T-helper 1 cell treated with Interleukin-12 subunit alpha and Interleukin-12 subunit beta and Interleukin-4 antibody, amounts not matched to agents 30 μg/mL and 1 μg/mL, for 36 hours (primary cell): ENCODE results near the gene OXCT1.
"Not testable (repeated sequence)": the region's sequence is repeated elsewhere in the genome, so short reads cannot be mapped to it uniquely, and the experiment has no call there.

Experiments used
- H3K27ac Mint-ChIP-seq: one replicate; pipeline ENCODE4 v1.8.0; 2021; ENCODE audit warnings: mild to moderate bottlenecking, mixed read lengths
- H3K27me3 Mint-ChIP-seq: one replicate; pipeline ENCODE4 v1.8.0; 2021; ENCODE audit warnings: low read depth, mixed read lengths
- H3K36me3 Mint-ChIP-seq: one replicate; pipeline ENCODE4 v1.8.0; 2021; ENCODE audit warnings: low read depth, mixed read lengths
- H3K4me1 Mint-ChIP-seq: one replicate; pipeline ENCODE4 v1.8.0; 2021; ENCODE audit warnings: low read depth, mixed read lengths
- H3K4me3 Mint-ChIP-seq: one replicate; pipeline ENCODE4 v1.8.0; 2021; ENCODE audit warnings: mild to moderate bottlenecking, moderate library complexity, mixed read lengths
- H3K9me3 Mint-ChIP-seq: one replicate; pipeline ENCODE4 v1.8.0; 2021; ENCODE audit warnings: mixed read lengths

The OXCT1 gene

DNA sequence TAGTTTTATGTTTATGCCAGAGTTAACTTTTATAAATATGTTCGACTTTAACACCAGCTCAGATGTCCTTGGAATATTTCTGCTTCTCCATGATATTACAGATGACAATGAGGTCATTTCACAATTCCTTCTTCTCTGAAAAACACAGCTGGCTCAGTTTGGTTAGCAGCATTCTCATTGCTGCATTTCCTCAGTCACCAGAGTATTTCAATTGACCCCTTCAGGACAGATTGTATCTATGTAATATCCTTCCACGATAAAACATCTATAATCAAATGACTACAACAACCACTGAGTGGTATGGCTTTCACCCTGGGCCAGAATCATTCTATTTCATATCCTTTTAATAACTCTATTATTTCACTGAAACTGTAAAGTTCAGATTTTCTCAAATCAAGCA lies 148.7 kb downstream of the OXCT1 start:
- Mint-ChIP-seq H3K9me3 (no peaks in the 10 kb centered on the region), H3K4me3 (no peak overlapping the region), H3K27me3 (peaks cover 29% of the 10 kb centered on the region), H3K4me1 (no peaks in the 10 kb centered on the region), H3K36me3 (no peaks in the 10 kb centered on the region), H3K27ac (no peak overlapping the region)

DNA sequence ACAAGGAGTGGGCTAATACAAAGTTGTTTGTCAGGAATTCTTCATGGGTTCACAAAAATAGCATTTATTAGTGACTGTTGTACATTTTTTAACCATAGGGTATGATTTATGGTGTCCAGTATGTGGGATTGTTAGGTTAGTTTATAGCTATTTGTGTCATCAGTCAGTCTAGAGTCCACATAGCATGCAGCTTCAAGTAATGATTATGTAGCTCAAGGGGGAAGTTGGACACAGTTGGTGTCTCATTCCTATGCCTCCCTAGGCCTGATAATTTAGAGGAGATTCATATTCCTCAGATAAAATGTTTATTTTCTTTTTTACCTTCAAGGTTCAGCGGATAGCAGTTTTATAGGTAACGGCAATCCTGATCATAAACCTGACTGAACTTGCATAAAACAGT lies 153.8 kb downstream of the OXCT1 start:
- H3K4me1 Mint-ChIP-seq, result no peaks in the 10 kb centered on the region
- no peak overlapping the region for H3K27ac Mint-ChIP-seq
- H3K4me3 Mint-ChIP-seq, result no peak overlapping the region
- H3K36me3 Mint-ChIP-seq, result no peaks in the 10 kb centered on the region
- H3K27me3 Mint-ChIP-seq, result peaks cover 32% of the 10 kb centered on the region
- H3K9me3 Mint-ChIP-seq, result peaks cover 6% of the 10 kb centered on the region

DNA sequence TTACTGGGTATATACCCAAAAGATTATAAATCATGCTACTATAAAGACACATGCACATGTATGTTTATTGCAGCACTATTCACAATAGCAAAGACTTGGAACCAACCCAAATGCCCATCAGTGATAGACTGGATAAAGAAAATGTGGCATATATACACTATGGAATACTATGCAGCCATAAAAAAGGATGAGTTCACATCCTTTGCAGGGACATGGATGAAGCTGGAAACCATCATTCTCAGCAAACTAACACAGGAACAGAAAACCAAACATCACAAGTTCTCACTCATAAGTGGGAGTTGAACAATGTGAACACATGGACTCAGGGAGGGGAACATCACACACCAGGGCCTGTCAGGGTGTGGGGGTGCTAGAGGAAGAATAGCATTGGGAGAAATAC lies 155.8 kb downstream of the OXCT1 start:
- H3K9me3 Mint-ChIP-seq, H3K27ac Mint-ChIP-seq, H3K36me3 Mint-ChIP-seq, H3K4me3 Mint-ChIP-seq, H3K4me1 Mint-ChIP-seq: not testable (repeated sequence)
- H3K27me3 Mint-ChIP-seq, result peaks cover 25% of the 10 kb centered on the region

DNA sequence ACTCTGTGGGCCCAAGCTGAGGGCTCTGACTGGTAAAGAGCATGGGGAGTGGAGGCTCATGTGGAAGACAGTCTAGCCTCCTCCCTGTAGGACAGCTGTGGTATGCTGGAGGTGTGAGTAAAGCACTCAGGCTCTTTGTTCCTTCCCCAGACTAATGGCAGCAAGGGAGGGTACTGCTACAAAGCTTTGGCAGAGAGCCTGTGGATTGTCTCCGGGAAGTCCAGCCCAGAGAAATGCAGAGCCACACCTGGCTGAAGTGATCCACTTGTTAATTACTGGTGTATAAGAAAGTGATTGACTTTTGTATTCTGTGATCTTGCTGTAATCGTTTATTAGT lies 161.7 kb downstream of the OXCT1 start:
- H3K4me3 Mint-ChIP-seq, result no peak overlapping the region
- no peak overlapping the region for H3K27ac Mint-ChIP-seq

DNA sequence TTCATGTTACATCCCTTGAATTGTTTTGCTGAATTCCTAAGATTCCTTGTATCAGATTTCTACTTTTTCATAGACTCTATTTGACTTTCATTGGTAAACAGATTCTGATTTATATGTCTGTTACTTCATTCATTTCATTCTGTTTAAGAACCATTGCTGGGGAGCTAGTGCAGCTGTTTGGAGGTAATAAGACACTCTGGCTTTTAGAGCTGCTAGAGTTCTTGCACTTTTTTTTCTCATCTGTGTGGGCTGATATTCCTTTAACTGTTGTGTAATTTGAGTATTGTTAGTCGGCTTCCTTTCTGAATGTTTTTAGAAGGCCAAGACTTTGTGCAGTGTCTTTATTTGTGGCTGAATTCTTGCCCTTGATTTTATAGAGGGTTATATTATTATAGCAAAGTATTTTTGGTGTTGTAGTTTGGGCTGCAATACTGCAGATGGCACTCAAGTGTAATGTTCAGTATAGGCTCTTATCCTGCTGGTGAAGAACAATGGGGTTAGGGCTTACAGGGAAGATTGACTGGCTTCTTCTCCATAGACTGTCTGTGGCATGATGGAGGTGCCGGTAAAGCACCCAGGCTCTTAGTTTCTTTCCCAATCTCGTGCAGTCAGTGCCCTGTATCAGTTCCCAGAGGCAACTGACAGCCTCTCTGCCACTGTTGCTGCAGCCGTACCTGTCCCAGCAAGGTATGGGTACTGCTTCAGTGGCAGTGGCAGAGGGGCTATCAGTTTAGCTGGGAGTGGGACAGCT lies 162.2 kb downstream of the OXCT1 start:
- no peaks in the 10 kb centered on the region for H3K4me1 Mint-ChIP-seq
- peaks cover 32% of the 10 kb centered on the region for H3K27me3 Mint-ChIP-seq
- H3K27ac Mint-ChIP-seq, result no peak overlapping the region
- H3K9me3 Mint-ChIP-seq, result no peaks in the 10 kb centered on the region
- no peaks in the 10 kb centered on the region for H3K36me3 Mint-ChIP-seq
- H3K4me3 Mint-ChIP-seq, result no peak overlapping the region

More for the DNA sequence above, 161.7 kb downstream of the OXCT1 start:
- H3K9me3 Mint-ChIP-seq, result no peaks in the 10 kb centered on the region
- no peaks in the 10 kb centered on the region for H3K4me1 Mint-ChIP-seq
- no peaks in the 10 kb centered on the region for H3K36me3 Mint-ChIP-seq
- peaks cover 32% of the 10 kb centered on the region for H3K27me3 Mint-ChIP-seq

DNA sequence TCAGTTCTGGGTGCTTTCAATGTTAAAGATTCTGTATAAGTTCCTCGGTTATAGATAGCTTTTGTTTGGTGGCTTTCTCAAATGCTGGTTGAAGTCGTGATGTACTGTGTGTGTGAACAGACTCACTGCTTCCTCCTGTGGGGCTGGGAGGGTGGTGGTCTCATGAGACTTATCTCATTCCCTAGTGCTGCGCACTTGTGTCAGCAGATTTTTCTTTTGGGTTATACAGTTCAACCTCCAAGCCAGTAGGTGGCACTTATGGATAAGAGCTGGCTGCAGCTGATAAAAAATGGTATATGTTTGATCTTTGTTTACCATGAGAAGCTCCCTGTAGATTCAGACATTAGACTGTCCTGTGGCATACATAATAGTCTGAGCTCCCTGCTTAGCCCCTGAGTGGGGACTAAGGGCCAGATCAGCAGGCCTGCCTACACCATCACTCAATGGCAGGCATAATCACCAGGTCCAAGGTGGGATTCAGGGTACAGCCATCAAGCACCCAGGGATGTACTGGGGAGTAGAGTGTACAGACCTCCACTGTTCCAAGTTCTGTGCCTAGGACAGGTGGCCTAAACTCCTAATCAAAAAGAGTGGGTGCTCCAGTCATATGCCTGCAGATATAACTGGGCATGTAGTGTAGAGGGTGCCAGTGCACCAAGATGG lies 174.2 kb downstream of the OXCT1 start:
- Mint-ChIP-seq H3K27ac (no peak overlapping the region), H3K27me3 (peaks cover 38% of the 10 kb centered on the region), H3K4me1 (no peaks in the 10 kb centered on the region), H3K9me3 (no peaks in the 10 kb centered on the region), H3K36me3 (no peaks in the 10 kb centered on the region), H3K4me3 (no peak overlapping the region)

DNA sequence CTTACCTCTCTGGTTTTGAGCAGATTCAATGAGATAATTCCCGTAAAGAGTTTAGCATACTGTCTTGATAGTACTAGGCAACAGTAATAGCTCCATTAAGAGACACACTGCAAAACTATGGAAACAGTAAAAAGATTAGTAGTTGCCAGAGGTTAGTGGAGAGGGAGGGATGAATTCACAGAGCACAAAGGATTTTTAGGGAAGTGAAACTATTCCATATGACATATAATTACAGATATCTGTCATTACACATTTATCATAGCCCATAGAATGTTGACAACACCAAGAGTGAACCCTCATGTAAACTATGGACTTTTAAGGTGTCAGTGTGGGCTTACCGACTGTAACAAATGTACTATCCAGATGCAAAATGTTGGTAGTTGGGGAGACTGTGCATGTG lies 183.5 kb downstream of the OXCT1 start:
- H3K9me3 Mint-ChIP-seq, result no peaks in the 10 kb centered on the region
- H3K27me3 Mint-ChIP-seq, result peaks cover 7% of the 10 kb centered on the region
- no peaks in the 10 kb centered on the region for H3K36me3 Mint-ChIP-seq
- no peak overlapping the region for H3K27ac Mint-ChIP-seq
- H3K4me1 Mint-ChIP-seq, result no peaks in the 10 kb centered on the region
- H3K4me3 Mint-ChIP-seq, result no peak overlapping the region

DNA sequence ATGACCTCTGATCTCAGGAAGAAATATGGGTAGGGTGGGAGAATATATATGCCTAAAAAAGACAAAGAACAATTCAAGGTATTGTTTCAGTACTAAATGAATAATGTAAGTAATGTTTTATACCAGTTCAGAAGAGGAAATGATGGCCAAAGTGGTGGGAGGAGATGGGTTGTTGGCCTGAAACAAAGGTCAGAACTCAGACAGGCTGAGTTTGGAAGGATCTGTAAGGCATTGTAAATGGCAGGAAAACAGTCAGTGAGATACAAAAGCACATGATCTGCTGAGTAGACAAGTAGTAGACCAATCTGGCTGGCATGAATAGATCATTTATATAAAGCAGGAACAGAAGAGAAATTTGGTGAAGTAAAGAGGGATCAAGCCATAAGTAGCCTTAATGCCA lies 184.0 kb downstream of the OXCT1 start:
- Mint-ChIP-seq H3K4me1 (no peaks in the 10 kb centered on the region), H3K9me3 (no peaks in the 10 kb centered on the region), H3K27ac (no peak overlapping the region), H3K36me3 (no peaks in the 10 kb centered on the region), H3K4me3 (no peak overlapping the region), H3K27me3 (peaks cover 7% of the 10 kb centered on the region)

DNA sequence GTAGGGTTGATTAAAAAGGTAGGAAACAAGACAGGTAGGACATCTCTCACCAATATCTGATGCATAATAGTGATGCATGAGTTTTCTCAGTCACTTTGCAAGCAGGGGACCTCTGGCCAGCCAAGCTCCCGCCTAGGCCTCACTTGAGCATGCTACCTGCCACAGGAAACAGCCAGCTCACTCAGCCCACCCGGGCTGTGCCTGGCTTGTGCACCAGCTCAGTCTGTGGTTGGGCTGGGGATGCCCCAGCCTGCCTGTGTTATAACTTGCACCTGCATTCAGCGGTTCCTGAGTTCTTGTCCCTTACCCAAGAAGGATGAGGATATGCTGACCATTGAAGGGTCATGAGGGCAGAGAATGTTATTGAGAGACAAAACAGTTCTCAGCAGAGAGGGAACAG lies 187.0 kb downstream of the OXCT1 start:
- Mint-ChIP-seq H3K4me1 (no peaks in the 10 kb centered on the region), H3K27me3 (peaks cover 4% of the 10 kb centered on the region), H3K36me3 (no peaks in the 10 kb centered on the region), H3K27ac (no peak overlapping the region), H3K4me3 (no peak overlapping the region), H3K9me3 (no peaks in the 10 kb centered on the region)

DNA sequence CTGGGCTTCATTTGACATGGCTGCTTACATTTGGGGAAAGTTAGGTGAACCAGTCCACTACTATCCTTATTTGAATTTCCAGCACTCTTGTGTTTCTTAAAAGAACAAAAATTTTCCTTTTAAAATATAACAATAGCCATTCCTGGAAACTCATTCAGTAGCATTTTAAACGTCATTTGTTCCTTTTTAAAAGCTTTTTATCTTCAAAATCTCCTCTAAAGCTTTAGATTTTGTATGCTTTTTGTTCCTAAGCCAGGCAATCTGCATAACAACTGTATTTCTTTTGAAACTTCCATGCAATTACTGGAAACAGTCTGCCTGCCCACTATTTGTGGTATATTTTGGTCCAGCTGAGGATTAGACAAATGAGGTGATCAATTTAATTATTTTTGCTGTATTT lies 187.6 kb downstream of the OXCT1 start:
- H3K4me3 Mint-ChIP-seq, result no peak overlapping the region
- no peak overlapping the region for H3K27ac Mint-ChIP-seq
- H3K27me3 Mint-ChIP-seq, result peaks cover 4% of the 10 kb centered on the region
- H3K9me3 Mint-ChIP-seq, result no peaks in the 10 kb centered on the region
- H3K36me3 Mint-ChIP-seq, result no peaks in the 10 kb centered on the region
- H3K4me1 Mint-ChIP-seq, result no peaks in the 10 kb centered on the region

DNA sequence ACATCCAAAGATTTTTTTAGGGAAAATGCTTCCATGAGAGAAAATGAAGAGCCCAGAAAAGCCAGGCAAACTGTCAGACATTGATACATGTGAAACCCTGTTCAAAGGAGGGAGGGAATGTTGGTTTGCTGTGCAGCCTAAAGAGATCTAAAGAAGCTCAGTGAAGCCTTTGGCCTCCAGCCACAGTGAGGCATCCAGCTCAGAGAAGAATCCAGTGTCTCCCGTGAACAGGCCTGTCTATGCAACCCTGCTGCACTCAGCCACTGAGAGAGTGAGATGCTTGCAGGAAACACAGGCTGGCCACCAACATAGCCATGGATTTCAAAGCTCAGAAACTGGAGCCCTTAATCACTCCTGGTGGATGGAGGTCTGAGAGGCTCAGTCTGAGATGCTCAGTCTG lies 188.4 kb downstream of the OXCT1 start:
- Mint-ChIP-seq H3K36me3 (no peaks in the 10 kb centered on the region), H3K4me3 (no peak overlapping the region), H3K4me1 (no peaks in the 10 kb centered on the region), H3K27ac (no peak overlapping the region), H3K9me3 (no peaks in the 10 kb centered on the region), H3K27me3 (peaks cover 4% of the 10 kb centered on the region)
